ENCODE data around the gene BARHL1. TPM values are rescaled to one million over a fixed set of nuclear protein-coding genes. Genes with fewer than 3 reads are reported as not detected.

Gene BARHL1
- total RNA-seq, 1 experiment from 2014 or later: 0.15 TPM

DNA sequence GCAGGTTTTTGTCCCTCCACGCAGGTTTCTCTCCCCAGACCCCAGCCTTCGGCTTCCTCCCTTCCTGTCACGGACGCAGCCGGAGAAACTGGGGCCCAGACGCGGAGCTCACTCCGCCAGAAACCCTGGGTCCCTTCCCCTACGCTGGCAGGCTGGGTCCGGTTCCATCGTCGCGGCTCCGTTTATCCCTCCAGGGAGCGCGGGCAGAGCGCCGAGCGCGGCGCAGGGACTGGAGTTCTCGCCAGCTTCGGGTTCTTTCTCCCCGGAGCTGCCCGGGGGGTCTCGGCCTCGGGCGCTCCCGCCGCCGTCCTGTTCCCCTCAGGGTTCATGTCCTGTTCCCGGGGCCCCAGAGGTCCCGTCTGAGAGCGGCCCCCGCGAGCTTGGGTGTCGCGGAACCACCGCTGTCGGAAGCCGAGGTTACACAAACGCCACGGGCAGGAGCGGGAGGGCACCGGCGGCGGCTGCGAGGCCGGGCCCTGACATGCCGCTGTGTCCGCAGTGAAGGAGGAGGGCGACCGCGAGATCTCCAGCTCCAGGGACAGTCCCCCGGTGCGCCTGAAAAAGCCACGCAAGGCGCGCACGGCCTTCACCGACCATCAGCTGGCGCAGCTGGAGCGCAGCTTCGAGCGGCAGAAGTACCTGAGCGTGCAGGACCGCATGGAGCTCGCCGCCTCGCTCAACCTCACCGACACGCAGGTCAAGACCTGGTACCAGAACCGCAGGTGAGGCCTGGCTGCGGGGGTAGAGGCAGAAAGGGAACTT lies 4.6 kb downstream of the BARHL1 start:
- H3K4me1 Mint-ChIP-seq: peaks cover 59% of the 10 kb centered on the region
- ChIA-PET POLR2A (no interaction called here), CTCF (interaction anchor here (0.8 to 1.1 kb wide), 3 partner anchors 40 to 328 kb away, joined by 3 to 5 read pairs (median 3); no protein-coding TSS in a partner anchor)
- H3K4me3 Mint-ChIP-seq: peak overlapping the region; percentile 58
- peaks cover 98% of the 10 kb centered on the region for H3K27me3 Mint-ChIP-seq (ENCODE audit: low read depth)
- H3K27ac Mint-ChIP-seq: no peak overlapping the region
- ATAC-seq (no peak), DNase-seq (ENCODE audit: low spot score) (no peak)
- no peaks in the 10 kb centered on the region for H3K9me3 Mint-ChIP-seq
- H3K36me3 Mint-ChIP-seq: no peaks in the 10 kb centered on the region
- TF ChIP-seq GTF2I (CRISPR knock-in tag; conservative IDR thresholded peaks at IDR 0.05) (no peak), ATF1 (CRISPR knock-in tag; IDR thresholded peaks at IDR 0.05) (0 out of 2 replicates have a peak, but pooled peaks have one; percentile 57), SMAD4 (CRISPR knock-in tag; IDR thresholded peaks at IDR 0.05) (no peak)
- TF ChIP-seq, protein P1, sequence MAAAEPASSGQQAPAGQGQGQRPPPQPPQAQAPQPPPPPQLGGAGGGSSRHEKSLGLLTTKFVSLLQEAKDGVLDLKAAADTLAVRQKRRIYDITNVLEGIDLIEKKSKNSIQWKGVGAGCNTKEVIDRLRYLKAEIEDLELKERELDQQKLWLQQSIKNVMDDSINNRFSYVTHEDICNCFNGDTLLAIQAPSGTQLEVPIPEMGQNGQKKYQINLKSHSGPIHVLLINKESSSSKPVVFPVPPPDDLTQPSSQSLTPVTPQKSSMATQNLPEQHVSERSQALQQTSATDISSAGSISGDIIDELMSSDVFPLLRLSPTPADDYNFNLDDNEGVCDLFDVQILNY (CRISPR knock-in tag; IDR thresholded peaks at IDR 0.05): peak; percentile 43; the same call in 1 of the 2 replicates
- TF ChIP-seq, protein P2, sequence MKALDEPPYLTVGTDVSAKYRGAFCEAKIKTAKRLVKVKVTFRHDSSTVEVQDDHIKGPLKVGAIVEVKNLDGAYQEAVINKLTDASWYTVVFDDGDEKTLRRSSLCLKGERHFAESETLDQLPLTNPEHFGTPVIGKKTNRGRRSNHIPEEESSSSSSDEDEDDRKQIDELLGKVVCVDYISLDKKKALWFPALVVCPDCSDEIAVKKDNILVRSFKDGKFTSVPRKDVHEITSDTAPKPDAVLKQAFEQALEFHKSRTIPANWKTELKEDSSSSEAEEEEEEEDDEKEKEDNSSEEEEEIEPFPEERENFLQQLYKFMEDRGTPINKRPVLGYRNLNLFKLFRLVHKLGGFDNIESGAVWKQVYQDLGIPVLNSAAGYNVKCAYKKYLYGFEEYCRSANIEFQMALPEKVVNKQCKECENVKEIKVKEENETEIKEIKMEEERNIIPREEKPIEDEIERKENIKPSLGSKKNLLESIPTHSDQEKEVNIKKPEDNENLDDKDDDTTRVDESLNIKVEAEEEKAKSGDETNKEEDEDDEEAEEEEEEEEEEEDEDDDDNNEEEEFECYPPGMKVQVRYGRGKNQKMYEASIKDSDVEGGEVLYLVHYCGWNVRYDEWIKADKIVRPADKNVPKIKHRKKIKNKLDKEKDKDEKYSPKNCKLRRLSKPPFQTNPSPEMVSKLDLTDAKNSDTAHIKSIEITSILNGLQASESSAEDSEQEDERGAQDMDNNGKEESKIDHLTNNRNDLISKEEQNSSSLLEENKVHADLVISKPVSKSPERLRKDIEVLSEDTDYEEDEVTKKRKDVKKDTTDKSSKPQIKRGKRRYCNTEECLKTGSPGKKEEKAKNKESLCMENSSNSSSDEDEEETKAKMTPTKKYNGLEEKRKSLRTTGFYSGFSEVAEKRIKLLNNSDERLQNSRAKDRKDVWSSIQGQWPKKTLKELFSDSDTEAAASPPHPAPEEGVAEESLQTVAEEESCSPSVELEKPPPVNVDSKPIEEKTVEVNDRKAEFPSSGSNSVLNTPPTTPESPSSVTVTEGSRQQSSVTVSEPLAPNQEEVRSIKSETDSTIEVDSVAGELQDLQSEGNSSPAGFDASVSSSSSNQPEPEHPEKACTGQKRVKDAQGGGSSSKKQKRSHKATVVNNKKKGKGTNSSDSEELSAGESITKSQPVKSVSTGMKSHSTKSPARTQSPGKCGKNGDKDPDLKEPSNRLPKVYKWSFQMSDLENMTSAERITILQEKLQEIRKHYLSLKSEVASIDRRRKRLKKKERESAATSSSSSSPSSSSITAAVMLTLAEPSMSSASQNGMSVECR (CRISPR knock-in tag; IDR thresholded peaks at IDR 0.05; ENCODE audit: borderline replicate concordance): no peak

DNA sequence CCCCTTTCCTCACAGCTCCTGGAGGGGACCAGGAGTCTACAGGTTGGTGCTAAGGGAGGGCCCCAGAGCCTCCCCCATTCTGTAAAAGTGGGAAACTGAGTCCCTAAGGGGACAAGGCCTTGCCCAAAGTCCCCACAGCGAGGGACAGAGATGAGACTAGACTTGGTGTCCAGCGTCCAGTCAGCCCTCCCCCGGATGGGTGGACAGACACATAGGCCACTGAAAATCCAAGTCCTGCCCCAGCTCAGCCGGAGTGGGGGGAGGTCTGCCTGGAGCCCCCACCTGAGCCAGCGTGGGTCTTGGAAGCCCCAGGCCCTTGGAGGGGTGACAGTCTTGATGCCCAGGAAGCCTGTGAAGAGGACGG lies 5.2 kb downstream of the BARHL1 start:
- Mint-ChIP-seq H3K4me3 (no peak overlapping the region), H3K4me1 (peaks cover 65% of the 10 kb centered on the region), H3K27me3 (ENCODE audit: low read depth) (peaks cover 98% of the 10 kb centered on the region), H3K27ac (no peak overlapping the region), H3K36me3 (no peaks in the 10 kb centered on the region), H3K9me3 (no peaks in the 10 kb centered on the region)
- no peak for TF ChIP-seq CBFB (CRISPR knock-in tag; IDR thresholded peaks at IDR 0.05; ENCODE audit: low read depth)
- TF ChIP-seq, protein P3, sequence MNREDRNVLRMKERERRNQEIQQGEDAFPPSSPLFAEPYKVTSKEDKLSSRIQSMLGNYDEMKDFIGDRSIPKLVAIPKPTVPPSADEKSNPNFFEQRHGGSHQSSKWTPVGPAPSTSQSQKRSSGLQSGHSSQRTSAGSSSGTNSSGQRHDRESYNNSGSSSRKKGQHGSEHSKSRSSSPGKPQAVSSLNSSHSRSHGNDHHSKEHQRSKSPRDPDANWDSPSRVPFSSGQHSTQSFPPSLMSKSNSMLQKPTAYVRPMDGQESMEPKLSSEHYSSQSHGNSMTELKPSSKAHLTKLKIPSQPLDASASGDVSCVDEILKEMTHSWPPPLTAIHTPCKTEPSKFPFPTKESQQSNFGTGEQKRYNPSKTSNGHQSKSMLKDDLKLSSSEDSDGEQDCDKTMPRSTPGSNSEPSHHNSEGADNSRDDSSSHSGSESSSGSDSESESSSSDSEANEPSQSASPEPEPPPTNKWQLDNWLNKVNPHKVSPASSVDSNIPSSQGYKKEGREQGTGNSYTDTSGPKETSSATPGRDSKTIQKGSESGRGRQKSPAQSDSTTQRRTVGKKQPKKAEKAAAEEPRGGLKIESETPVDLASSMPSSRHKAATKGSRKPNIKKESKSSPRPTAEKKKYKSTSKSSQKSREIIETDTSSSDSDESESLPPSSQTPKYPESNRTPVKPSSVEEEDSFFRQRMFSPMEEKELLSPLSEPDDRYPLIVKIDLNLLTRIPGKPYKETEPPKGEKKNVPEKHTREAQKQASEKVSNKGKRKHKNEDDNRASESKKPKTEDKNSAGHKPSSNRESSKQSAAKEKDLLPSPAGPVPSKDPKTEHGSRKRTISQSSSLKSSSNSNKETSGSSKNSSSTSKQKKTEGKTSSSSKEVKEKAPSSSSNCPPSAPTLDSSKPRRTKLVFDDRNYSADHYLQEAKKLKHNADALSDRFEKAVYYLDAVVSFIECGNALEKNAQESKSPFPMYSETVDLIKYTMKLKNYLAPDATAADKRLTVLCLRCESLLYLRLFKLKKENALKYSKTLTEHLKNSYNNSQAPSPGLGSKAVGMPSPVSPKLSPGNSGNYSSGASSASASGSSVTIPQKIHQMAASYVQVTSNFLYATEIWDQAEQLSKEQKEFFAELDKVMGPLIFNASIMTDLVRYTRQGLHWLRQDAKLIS (CRISPR knock-in tag; IDR thresholded peaks at IDR 0.05; ENCODE audit: borderline replicate concordance): no peak
- TF ChIP-seq SP1 (CRISPR knock-in tag; conservative IDR thresholded peaks at IDR 0.05): no peak
- TF ChIP-seq, protein P4, sequence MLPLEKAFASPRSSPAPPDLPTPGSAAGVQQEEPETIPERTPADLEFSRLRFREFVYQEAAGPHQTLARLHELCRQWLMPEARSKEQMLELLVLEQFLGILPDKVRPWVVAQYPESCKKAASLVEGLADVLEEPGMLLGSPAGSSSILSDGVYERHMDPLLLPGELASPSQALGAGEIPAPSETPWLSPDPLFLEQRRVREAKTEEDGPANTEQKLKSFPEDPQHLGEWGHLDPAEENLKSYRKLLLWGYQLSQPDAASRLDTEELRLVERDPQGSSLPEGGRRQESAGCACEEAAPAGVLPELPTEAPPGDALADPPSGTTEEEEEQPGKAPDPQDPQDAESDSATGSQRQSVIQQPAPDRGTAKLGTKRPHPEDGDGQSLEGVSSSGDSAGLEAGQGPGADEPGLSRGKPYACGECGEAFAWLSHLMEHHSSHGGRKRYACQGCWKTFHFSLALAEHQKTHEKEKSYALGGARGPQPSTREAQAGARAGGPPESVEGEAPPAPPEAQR (CRISPR knock-in tag; IDR thresholded peaks at IDR 0.05): no peak
- TF ChIP-seq JUN (CRISPR knock-in tag; IDR thresholded peaks at IDR 0.05): no peak
- TF ChIP-seq, protein P5, sequence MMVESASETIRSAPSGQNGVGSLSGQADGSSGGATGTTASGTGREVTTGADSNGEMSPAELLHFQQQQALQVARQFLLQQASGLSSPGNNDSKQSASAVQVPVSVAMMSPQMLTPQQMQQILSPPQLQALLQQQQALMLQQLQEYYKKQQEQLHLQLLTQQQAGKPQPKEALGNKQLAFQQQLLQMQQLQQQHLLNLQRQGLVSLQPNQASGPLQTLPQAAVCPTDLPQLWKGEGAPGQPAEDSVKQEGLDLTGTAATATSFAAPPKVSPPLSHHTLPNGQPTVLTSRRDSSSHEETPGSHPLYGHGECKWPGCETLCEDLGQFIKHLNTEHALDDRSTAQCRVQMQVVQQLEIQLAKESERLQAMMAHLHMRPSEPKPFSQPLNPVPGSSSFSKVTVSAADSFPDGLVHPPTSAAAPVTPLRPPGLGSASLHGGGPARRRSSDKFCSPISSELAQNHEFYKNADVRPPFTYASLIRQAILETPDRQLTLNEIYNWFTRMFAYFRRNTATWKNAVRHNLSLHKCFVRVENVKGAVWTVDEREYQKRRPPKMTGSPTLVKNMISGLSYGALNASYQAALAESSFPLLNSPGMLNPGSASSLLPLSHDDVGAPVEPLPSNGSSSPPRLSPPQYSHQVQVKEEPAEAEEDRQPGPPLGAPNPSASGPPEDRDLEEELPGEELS (CRISPR knock-in tag; IDR thresholded peaks at IDR 0.05): no peak
- TF ChIP-seq RELA (CRISPR knock-in tag; IDR thresholded peaks at IDR 0.05; ENCODE audit: borderline replicate concordance): no peak
- no peak for TF ChIP-seq CREM (CRISPR knock-in tag; IDR thresholded peaks at IDR 0.05)
- no peak for TF ChIP-seq NR3C1 (CRISPR knock-in tag; conservative IDR thresholded peaks at IDR 0.05; ENCODE audit: low read depth)
- no peak for TF ChIP-seq SMAD4 (CRISPR knock-in tag; IDR thresholded peaks at IDR 0.05)
- ChIA-PET POLR2A (no interaction called here), CTCF (interaction anchor here (0.8 to 1.1 kb wide), 3 partner anchors 41 to 328 kb away, joined by 3 to 5 read pairs (median 3); no protein-coding TSS in a partner anchor)
- DNase-seq (ENCODE audit: low spot score) (no peak), ATAC-seq (no peak)

Measured in WTC11 (cell line).